Measurements from ENCODE around the gene SLC7A11. TPM values are rescaled to one million over a fixed set of nuclear protein-coding genes. Genes with fewer than 3 reads are reported as not detected.

Gene SLC7A11
- 228 and 242 TPM in 2 replicates for total RNA-seq

DNA sequence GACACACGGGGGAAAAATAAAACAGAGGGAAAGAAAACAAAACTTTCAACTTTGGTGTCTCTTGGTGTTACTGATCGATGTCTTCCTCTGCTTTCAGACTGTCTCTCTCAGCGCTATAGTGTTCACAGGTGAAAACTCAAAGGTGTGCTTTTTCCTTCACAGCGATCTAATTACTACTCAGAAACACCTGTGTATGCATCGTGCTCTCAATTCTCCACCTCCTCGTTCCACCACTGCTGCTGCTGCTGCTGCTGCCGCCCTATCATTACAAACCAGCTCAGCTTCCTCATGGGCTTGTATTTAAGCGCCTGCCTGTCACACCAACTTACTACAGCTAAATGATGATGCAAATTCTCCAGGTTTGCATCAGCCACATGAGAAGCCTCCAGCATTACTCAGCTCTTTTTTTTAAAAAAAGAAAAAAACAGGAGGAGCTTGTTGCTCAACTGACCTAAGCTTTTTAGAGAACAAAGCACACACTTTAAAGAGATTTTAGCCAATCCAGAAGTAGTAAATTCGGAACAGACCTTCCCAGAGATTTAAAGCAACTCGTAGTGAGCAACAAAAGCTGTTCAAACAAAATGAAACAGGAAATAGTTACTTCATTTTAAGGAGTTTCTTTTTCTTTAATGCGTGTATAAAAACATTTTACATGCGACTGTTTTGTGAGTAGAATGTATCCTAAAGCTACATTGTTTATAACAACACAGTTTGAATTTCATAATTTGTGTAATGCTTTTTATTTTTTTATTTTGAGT is at the start of gene SLC7A11:
SLC7A11 (minus strand) TSS at position 274 of the 758 bp plus-strand sequence. CDS start 280 bp downstream, outside the sequence.

